Naive thymus-derived CD4-positive, alpha-beta T cell (primary cell): Measurements from ENCODE around the gene PGR. TPM values are rescaled to one million over a fixed set of nuclear protein-coding genes. Genes with fewer than 3 reads are reported as not detected.
"Not testable (repeated sequence)": the region's sequence is repeated elsewhere in the genome, so short reads cannot be mapped to it uniquely, and the experiment has no call there.

Experiments used
- ATAC-seq: fragments of 150-1000 bp; cut with Tn5 transposase; 2 replicates; pipeline ENCODE4 v1.10.0; 2021; ENCODE audit warnings: mild to moderate bottlenecking, moderate library complexity
- CTCF ChIA-PET: fragments of 350-600 bp; sonication (Branson Sonifier 250); formaldehyde crosslinking; loops from one replicate; lab custom pipeline; 2021; ENCODE audit warnings: antibody characterized with exemption; lab: Charles Lee
- POLR2A ChIA-PET: fragments of 350-600 bp; sonication (Branson Sonifier 250); formaldehyde crosslinking; loops from one replicate; lab custom pipeline; 2021; ENCODE audit warnings: antibody characterized with exemption, inconsistent platforms; lab: Charles Lee
- DNase-seq, 9 donors: peaks; one replicate each; pipeline versions ENCODE4 v3.0.0 to v3.0.0-alpha.2; 2020 to 2022; ENCODE audit warnings: mixed read lengths in 1 of 9
- H3K27ac ChIP-seq: one replicate; pipeline ENCODE4 v1.7.0; 2013; ENCODE audit warnings: mild to moderate bottlenecking, low read depth, low read length, moderate library complexity
- H3K27me3 ChIP-seq, 2 donors: one replicate each; pipeline ENCODE4 v1.7.0; 2013; ENCODE audit warnings: low read length in 2 of 2, mild to moderate bottlenecking in 2 of 2, moderate library complexity in 2 of 2; ENCODE audit not compliant: control insufficient read depth in 2 of 2, insufficient read depth in 2 of 2
- H3K36me3 ChIP-seq, 3 experiments: 1 replicate in 2 of 3; 2 replicates in 1 of 3; pipeline ENCODE4 v1.7.0; 2013; ENCODE audit warnings: low read length in 3 of 3, mild to moderate bottlenecking in 3 of 3, moderate library complexity in 1 of 3; ENCODE audit not compliant: insufficient read depth in 3 of 3, control insufficient read depth in 2 of 3
- H3K4me1 ChIP-seq, 2 donors: one replicate each; pipeline ENCODE4 v1.7.0; 2013; ENCODE audit warnings: low read length in 2 of 2, mild to moderate bottlenecking in 2 of 2, moderate library complexity in 1 of 2; ENCODE audit not compliant: control insufficient read depth in 2 of 2, insufficient read depth in 2 of 2
- H3K4me3 ChIP-seq: 2 replicates; pipeline ENCODE4 v1.7.0; 2013; ENCODE audit warnings: mild to moderate bottlenecking, low read length
- H3K9me3 ChIP-seq, 3 experiments: 1 replicate in 2 of 3; 2 replicates in 1 of 3; pipeline ENCODE4 v1.7.0; 2013; ENCODE audit warnings: low read length in 3 of 3; ENCODE audit not compliant: control insufficient read depth in 2 of 3
- H3K27ac Mint-ChIP-seq, 9 donors: one replicate each; pipeline ENCODE4 v1.8.0; 2020 to 2022; ENCODE audit warnings: mixed read lengths in 9 of 9, mild to moderate bottlenecking in 8 of 9, moderate library complexity in 5 of 9, inconsistent platforms in 2 of 9
- H3K27me3 Mint-ChIP-seq, 5 donors: one replicate each; pipeline ENCODE4 v1.8.0; 2021 to 2022; ENCODE audit warnings: mixed read lengths in 5 of 5, mild to moderate bottlenecking in 1 of 5
- H3K36me3 Mint-ChIP-seq, 5 donors: one replicate each; pipeline ENCODE4 v1.8.0; 2020 to 2022; ENCODE audit warnings: mixed read lengths in 5 of 5, mild to moderate bottlenecking in 3 of 5, inconsistent platforms in 1 of 5
- H3K4me1 Mint-ChIP-seq, 7 donors: one replicate each; pipeline ENCODE4 v1.8.0; 2020 to 2022; ENCODE audit warnings: mixed read lengths in 7 of 7, mild to moderate bottlenecking in 3 of 7, inconsistent platforms in 1 of 7
- H3K4me3 Mint-ChIP-seq, 10 donors: one replicate each; pipeline ENCODE4 v1.8.0; 2020 to 2022; ENCODE audit warnings: mild to moderate bottlenecking in 10 of 10, mixed read lengths in 10 of 10, moderate library complexity in 6 of 10, inconsistent platforms in 2 of 10
- H3K9me3 Mint-ChIP-seq, 11 donors: one replicate each; pipeline ENCODE4 v1.8.0; 2020 to 2022; ENCODE audit warnings: mixed read lengths in 11 of 11, mild to moderate bottlenecking in 4 of 11, inconsistent platforms in 1 of 11, moderate library complexity in 1 of 11
- intact Hi-C, 2 donors: fragments of 100-400 bp; cut with micrococcal nuclease; formaldehyde crosslinking; loops; one replicate each; pipeline ENCODE4 v1.15.1; 2023
- polyA plus RNA-seq, 2 donors: library from polyadenylated mRNA; unstranded; fragments of 300-500 nt; fragmentation: Illumina TruSeq; gene quantifications; one replicate each; pipeline ENCODE4 v1.2.3, GENCODE V29; 2021
- total RNA-seq, 6 experiments: library from RNA in 5 of 6; stranded (reverse) in 5 of 6; gene quantifications; 1 replicate in 5 of 6; 2 replicates in 1 of 6; pipeline ENCODE4 v1.2.3 and lab custom pipeline; 2021 to 2026

PGR gene
- total and polyA plus RNA-seq, 7 experiments from 2014 or later: not detected

DNA sequence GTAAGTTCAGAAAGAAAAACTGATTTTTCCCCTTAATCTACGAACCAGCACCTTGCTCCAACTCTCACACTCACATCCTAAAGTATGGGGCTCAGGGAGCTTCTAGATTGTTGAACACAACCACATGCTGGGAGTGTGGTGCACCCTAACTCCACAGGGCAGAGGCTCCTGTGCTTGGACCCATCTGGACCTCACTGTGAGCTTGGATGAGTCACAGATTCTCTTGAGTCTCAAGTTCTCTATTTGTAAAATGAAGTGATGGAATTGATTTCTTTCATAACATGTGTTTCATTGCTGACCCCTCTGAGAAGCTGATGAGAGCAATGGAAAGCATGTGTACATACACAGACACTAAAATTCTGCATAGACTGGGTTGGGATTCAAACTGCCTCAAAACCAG is 109.7 kb downstream of the PGR start:
- Histone ChIP-seq H3K27me3 (no peaks in the 10 kb centered on the region), H3K36me3 (no peaks in the 10 kb centered on the region), H3K9me3 (no peaks in the 10 kb centered on the region), H3K4me1 (no peaks in the 10 kb centered on the region), H3K27ac (no peak overlapping the region), H3K4me3 (no peak overlapping the region)
- H3K4me1 Mint-ChIP-seq: no peaks in the 10 kb centered on the region
- H3K9me3 Mint-ChIP-seq: peaks cover 0 to 9% (median 0%) of the 10 kb centered on the region in 11 donors
- no peaks in the 10 kb centered on the region for H3K27me3 Mint-ChIP-seq
- no peaks in the 10 kb centered on the region for H3K36me3 Mint-ChIP-seq
- ChIA-PET CTCF (no interaction called here), POLR2A (no interaction called here)
- ATAC-seq (no peak), DNase-seq (no peak)
- intact Hi-C loops: no loop called here
- H3K4me3 Mint-ChIP-seq: no peak overlapping the region
- H3K27ac Mint-ChIP-seq: no peak overlapping the region

DNA sequence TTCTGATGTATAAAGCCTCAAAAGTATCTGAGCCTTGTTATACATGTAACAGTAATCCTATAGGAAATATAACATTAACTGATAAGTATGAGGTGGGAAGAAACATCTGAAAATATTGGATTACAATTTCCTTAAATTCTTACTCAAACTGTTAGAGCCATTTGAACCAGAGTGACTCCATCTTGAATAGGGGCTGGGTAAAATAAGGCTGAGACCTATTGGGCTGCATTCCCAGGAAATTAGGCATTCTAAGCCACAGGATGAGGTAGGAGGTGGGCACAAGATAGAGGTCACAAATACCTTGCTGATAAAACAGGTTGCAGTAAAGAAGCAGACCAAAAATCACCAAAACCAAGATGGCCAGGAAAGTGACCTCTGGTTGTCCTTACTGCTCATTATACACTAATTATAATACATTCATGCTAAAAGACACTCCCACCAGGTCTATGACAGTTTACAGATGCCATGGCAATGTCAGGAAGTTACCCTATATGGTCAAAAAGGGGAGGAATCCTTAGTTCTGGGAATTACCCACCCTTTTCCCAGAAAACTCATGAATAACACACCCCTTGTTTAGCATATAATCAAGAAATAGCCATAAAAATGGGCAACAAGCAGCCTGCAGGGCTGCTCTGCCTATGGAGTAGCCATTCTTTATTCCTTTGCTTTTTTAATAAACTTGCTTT is 114.9 kb downstream of the PGR start:
- Mint-ChIP-seq H3K36me3 (no peaks in the 10 kb centered on the region), H3K4me3 (no peak overlapping the region), H3K27me3 (no peaks in the 10 kb centered on the region), H3K4me1 (no peaks in the 10 kb centered on the region), H3K9me3 (peaks cover 0 to 9% (median 2%) of the 10 kb centered on the region in 11 donors), H3K27ac (no peak overlapping the region)
- H3K4me3 ChIP-seq: no peak overlapping the region
- no peaks in the 10 kb centered on the region for H3K36me3 ChIP-seq
- no peak overlapping the region for H3K27ac ChIP-seq
- H3K9me3 ChIP-seq: no peaks in the 10 kb centered on the region
- ChIA-PET POLR2A (no interaction called here), CTCF (no interaction called here)
- ATAC-seq: no peak
- DNase-seq: no peak
- H3K27me3 ChIP-seq: no peaks in the 10 kb centered on the region
- intact Hi-C loops: no loop called here
- H3K4me1 ChIP-seq: no peaks in the 10 kb centered on the region

GRCh38 chr11:101013702-101014101 is 115.9 kb downstream of the PGR start:
- H3K9me3 Mint-ChIP-seq: not testable (repeated sequence)

GRCh38 chr11:101011881-101012280 is 117.7 kb downstream of the PGR start:
- no peaks in the 10 kb centered on the region for H3K9me3 ChIP-seq
- Mint-ChIP-seq H3K36me3 (no peaks in the 10 kb centered on the region), H3K4me3 (no peak overlapping the region), H3K27ac (no peak overlapping the region), H3K4me1 (no peaks in the 10 kb centered on the region), H3K27me3 (no peaks in the 10 kb centered on the region), H3K9me3 (peaks cover 0 to 7% (median 2%) of the 10 kb centered on the region in 11 donors)
- no peak overlapping the region for H3K4me3 ChIP-seq
- no peaks in the 10 kb centered on the region for H3K27me3 ChIP-seq
- CTCF ChIA-PET: no interaction called here
- H3K36me3 ChIP-seq: no peaks in the 10 kb centered on the region
- intact Hi-C loops: no loop called here
- no peak for DNase-seq
- no peak overlapping the region for H3K27ac ChIP-seq
- no peak for ATAC-seq
- POLR2A ChIA-PET: no interaction called here
- no peaks in the 10 kb centered on the region for H3K4me1 ChIP-seq

More at GRCh38 chr11:101013702-101014101, 115.9 kb downstream of the PGR start:
- H3K27ac ChIP-seq, H3K27me3 Mint-ChIP-seq, H3K4me3 Mint-ChIP-seq, POLR2A ChIA-PET, H3K27ac Mint-ChIP-seq, H3K4me1 ChIP-seq, H3K27me3 ChIP-seq, ATAC-seq, H3K4me3 ChIP-seq, H3K36me3 ChIP-seq, H3K36me3 Mint-ChIP-seq, DNase-seq, intact Hi-C loops, H3K4me1 Mint-ChIP-seq, H3K9me3 ChIP-seq, CTCF ChIA-PET: not testable (repeated sequence)

- intact Hi-C loops: no loop called here
- Histone ChIP-seq H3K27ac (no peak overlapping the region), H3K9me3 (no peaks in the 10 kb centered on the region), H3K27me3 (no peaks in the 10 kb centered on the region), H3K36me3 (no peaks in the 10 kb centered on the region), H3K4me1 (no peaks in the 10 kb centered on the region), H3K4me3 (no peak overlapping the region)
- Mint-ChIP-seq H3K27ac (no peak overlapping the region), H3K27me3 (no peaks in the 10 kb centered on the region), H3K9me3 (peaks cover 0 to 7% (median 2%) of the 10 kb centered on the region in 11 donors), H3K4me1 (no peaks in the 10 kb centered on the region), H3K4me3 (no peak overlapping the region), H3K36me3 (no peaks in the 10 kb centered on the region)
- ChIA-PET CTCF (no interaction called here), POLR2A (no interaction called here)
- DNase-seq: no peak
- ATAC-seq: no peak
Measured at GRCh38 chr11:101010899-101011298, 118.7 kb downstream of the PGR start.

DNA sequence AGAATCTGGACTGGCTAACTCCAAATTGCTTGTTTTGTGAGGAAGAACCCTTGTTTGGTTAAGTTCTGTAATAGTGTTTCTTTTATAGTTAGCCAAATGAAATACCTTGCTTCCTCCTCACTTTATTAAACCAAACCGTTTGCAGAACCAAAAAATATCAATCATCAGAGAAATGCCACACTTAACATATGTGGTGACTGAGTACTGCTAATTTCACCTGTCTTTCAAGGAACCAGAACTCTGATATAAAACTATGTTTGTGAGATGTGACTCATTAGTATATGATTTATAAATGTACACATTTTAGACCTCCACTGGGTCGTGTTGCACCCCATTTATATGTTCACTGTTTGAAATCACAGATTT is 119.9 kb downstream of the PGR start:
- Mint-ChIP-seq H3K4me1 (no peaks in the 10 kb centered on the region), H3K4me3 (no peak overlapping the region), H3K9me3 (peaks cover 0 to 7% (median 1%) of the 10 kb centered on the region in 11 donors), H3K36me3 (no peaks in the 10 kb centered on the region), H3K27me3 (no peaks in the 10 kb centered on the region), H3K27ac (no peak overlapping the region)
- Histone ChIP-seq H3K27me3 (no peaks in the 10 kb centered on the region), H3K36me3 (no peaks in the 10 kb centered on the region), H3K4me1 (no peaks in the 10 kb centered on the region), H3K27ac (no peak overlapping the region), H3K4me3 (no peak overlapping the region), H3K9me3 (no peaks in the 10 kb centered on the region)
- ATAC-seq (no peak), DNase-seq (no peak)
- POLR2A ChIA-PET: no interaction called here
- CTCF ChIA-PET: no interaction called here
- intact Hi-C loops: no loop called here

DNA sequence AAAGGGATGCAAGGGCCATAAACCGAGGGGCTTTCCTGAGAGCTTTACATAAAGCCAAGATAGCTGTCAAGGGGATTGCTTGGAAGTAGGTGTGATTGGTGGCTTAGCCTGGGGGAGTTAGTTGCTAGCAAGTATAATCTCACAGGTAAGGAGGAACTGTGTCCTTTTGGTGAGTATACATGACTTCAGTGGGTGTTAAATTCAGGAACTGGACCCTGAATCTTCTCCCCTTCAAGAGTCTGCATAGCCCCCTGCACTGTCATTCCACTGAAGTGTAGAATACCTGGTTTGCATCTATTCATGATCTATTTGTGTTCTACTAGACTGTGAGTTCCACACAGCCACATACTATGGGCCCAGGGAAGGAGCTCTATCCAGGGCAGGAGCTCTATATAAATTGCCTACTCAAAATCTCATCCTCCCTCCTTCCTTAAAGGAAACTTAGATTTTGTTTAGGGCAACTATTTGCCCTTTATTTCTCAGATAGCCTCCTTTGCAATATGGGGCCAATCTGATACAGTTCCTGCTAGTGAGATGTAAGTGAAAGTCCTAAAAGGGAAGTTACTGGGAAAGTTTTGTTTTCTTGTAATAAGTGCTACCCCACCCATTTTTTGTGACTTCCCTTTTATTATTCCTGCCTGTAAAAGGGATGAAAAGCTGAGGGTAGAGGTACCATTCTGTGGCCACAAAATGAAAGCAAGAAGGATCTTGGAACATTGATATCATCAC is 120.5 kb downstream of the PGR start:
- no peak overlapping the region for H3K27ac Mint-ChIP-seq
- H3K27ac ChIP-seq: no peak overlapping the region
- H3K27me3 Mint-ChIP-seq: no peaks in the 10 kb centered on the region
- intact Hi-C loops: no loop called here
- POLR2A ChIA-PET: no interaction called here
- H3K4me1 ChIP-seq: no peaks in the 10 kb centered on the region
- H3K4me1 Mint-ChIP-seq: no peaks in the 10 kb centered on the region
- peak; percentile 22 for ATAC-seq
- no peaks in the 10 kb centered on the region for H3K27me3 ChIP-seq
- H3K4me3 ChIP-seq: no peak overlapping the region
- no peaks in the 10 kb centered on the region for H3K9me3 ChIP-seq
- no peak for DNase-seq
- CTCF ChIA-PET: interaction anchor here (0.6 kb wide), 1 partner anchor 316 kb away, joined by 3 read pairs; no protein-coding TSS in a partner anchor
- no peaks in the 10 kb centered on the region for H3K36me3 Mint-ChIP-seq
- H3K9me3 Mint-ChIP-seq: peaks cover 0 to 7% (median 1%) of the 10 kb centered on the region in 11 donors
- H3K4me3 Mint-ChIP-seq: no peak overlapping the region
- H3K36me3 ChIP-seq: no peaks in the 10 kb centered on the region
